Epithelial cell of prostate (primary cell): ENCODE measurements around the gene SNX30.

Experiments used
- DNase-seq: peaks from one replicate; pipeline ENCODE4 v3.0.0-alpha.2; 2011; ENCODE audit warnings: low read depth, low spot score
- H3K27ac ChIP-seq: fragments of 450-650 bp; 2 replicates; pipeline ENCODE4 v1.5.1; 2017; ENCODE audit warnings: mild to moderate bottlenecking

SNX30 gene

GRCh38 chr9:112852741-112853504 is 102.4 kb downstream of the SNX30 start:
- no peak overlapping the region for H3K27ac ChIP-seq

GRCh38 chr9:112853882-112854585 is 103.5 kb downstream of the SNX30 start:
- no peak overlapping the region for H3K27ac ChIP-seq
- DNase-seq = no peak

More at GRCh38 chr9:112852741-112853504, 102.4 kb downstream of the SNX30 start:
- DNase-seq = no peak

- DNase-seq = no peak
These were observed 104.1 kb downstream of the SNX30 start for GRCh38 chr9:112854657-112855056.

GRCh38 chr9:112856200-112856599 is 105.6 kb downstream of the SNX30 start:
- H3K27ac ChIP-seq = no peak overlapping the region
- DNase-seq = no peak

More at GRCh38 chr9:112854657-112855056, 104.1 kb downstream of the SNX30 start:
- H3K27ac ChIP-seq = no peak overlapping the region

GRCh38 chr9:112856843-112857242 is 106.3 kb downstream of the SNX30 start:
- H3K27ac ChIP-seq = no peak overlapping the region
- no peak for DNase-seq

- DNase-seq = no peak
These were observed 107.4 kb downstream of the SNX30 start for GRCh38 chr9:112858005-112858404.

GRCh38 chr9:112858625-112859147 is 108.1 kb downstream of the SNX30 start:
- H3K27ac ChIP-seq = no peak overlapping the region
- DNase-seq = no peak

More at GRCh38 chr9:112858005-112858404, 107.4 kb downstream of the SNX30 start:
- H3K27ac ChIP-seq = no peak overlapping the region

- H3K27ac ChIP-seq = peak overlapping the region; percentile 4
- DNase-seq = no peak
These were observed 109.9 kb downstream of the SNX30 start for GRCh38 chr9:112860451-112860850.

GRCh38 chr9:112861155-112861554 is 110.6 kb downstream of the SNX30 start:
- H3K27ac ChIP-seq = no peak overlapping the region
- DNase-seq = no peak

GRCh38 chr9:112861638-112862555 is 111.3 kb downstream of the SNX30 start:
- H3K27ac ChIP-seq = peak overlapping the region; percentile 17
- DNase-seq = no peak

GRCh38 chr9:112863214-112863613 is 112.7 kb downstream of the SNX30 start:
- no peak for DNase-seq
- no peak overlapping the region for H3K27ac ChIP-seq

GRCh38 chr9:112863746-112864145 is 113.2 kb downstream of the SNX30 start:
- no peak overlapping the region for H3K27ac ChIP-seq
- DNase-seq = no peak

- H3K27ac ChIP-seq = no peak overlapping the region
- DNase-seq = no peak
These were observed 113.8 kb downstream of the SNX30 start for GRCh38 chr9:112864403-112864802.

GRCh38 chr9:112864982-112865381 is 114.4 kb downstream of the SNX30 start:
- no peak overlapping the region for H3K27ac ChIP-seq
- no peak for DNase-seq

- peak overlapping the region; percentile 79 for H3K27ac ChIP-seq
- no peak for DNase-seq
These were observed 116.2 kb downstream of the SNX30 start for GRCh38 chr9:112866662-112867274.

- H3K27ac ChIP-seq = peak overlapping the region; percentile 79
- DNase-seq = peak; percentile 66
These were observed 116.9 kb downstream of the SNX30 start for GRCh38 chr9:112867275-112867991.

GRCh38 chr9:112868461-112868860 is 117.9 kb downstream of the SNX30 start:
- peak; percentile 34 for DNase-seq

GRCh38 chr9:112869041-112869529 is 118.5 kb downstream of the SNX30 start:
- no peak for DNase-seq
- H3K27ac ChIP-seq = peak overlapping the region; percentile 79

More at GRCh38 chr9:112868461-112868860, 117.9 kb downstream of the SNX30 start:
- H3K27ac ChIP-seq = peak overlapping the region; percentile 79

GRCh38 chr9:112869917-112870316 is 119.4 kb downstream of the SNX30 start:
- no peak overlapping the region for H3K27ac ChIP-seq

More at GRCh38 chr9:112869917-112870316, 119.4 kb downstream of the SNX30 start:
- no peak for DNase-seq
